HG03442 (cell line): ENCODE data around the gene GAL3ST2.
"Not testable (repeated sequence)": the region's sequence is repeated elsewhere in the genome, so short reads cannot be mapped to it uniquely, and the experiment has no call there.

ENCODE experiments used
- ATAC-seq: cut with Tn5 transposase; IDR thresholded peaks from one replicate; pipeline ENCODE4 v1.9.1; 2021; ENCODE audit warnings: mild to moderate bottlenecking, moderate library complexity; ENCODE audit not compliant: unreplicated experiment

The GAL3ST2 gene

GRCh38 chr2:241817821-241818215 is 41.2 kb downstream of the GAL3ST2 start:
- not testable (repeated sequence) for ATAC-seq

GRCh38 chr2:241818229-241818942 is 41.8 kb downstream of the GAL3ST2 start:
- ATAC-seq = no peak

GRCh38 chr2:241818943-241819270 is 42.3 kb downstream of the GAL3ST2 start:
- no peak for ATAC-seq

- ATAC-seq = not testable (repeated sequence)
These were observed 43.5 kb downstream of the GAL3ST2 start for GRCh38 chr2:241819947-241820624.

GRCh38 chr2:241820625-241821384 is 44.2 kb downstream of the GAL3ST2 start:
- ATAC-seq = no peak

GRCh38 chr2:241821460-241822263 is 45.0 kb downstream of the GAL3ST2 start:
- ATAC-seq = no peak

GRCh38 chr2:241822264-241822623 is 45.6 kb downstream of the GAL3ST2 start:
- no peak for ATAC-seq

- ATAC-seq = not testable (repeated sequence)
These were observed 47.2 kb downstream of the GAL3ST2 start for GRCh38 chr2:241823531-241824437.

- ATAC-seq = no peak
These were observed 50.8 kb downstream of the GAL3ST2 start for GRCh38 chr2:241827394-241827793.

- no peak for ATAC-seq
These were observed 56.6 kb downstream of the GAL3ST2 start for GRCh38 chr2:241833101-241833663.

GRCh38 chr2:241833756-241834526 is 57.3 kb downstream of the GAL3ST2 start:
- not testable (repeated sequence) for ATAC-seq

- ATAC-seq = no peak
These were observed 58.0 kb downstream of the GAL3ST2 start for GRCh38 chr2:241834527-241835210.

- ATAC-seq = no peak
These were observed 59.0 kb downstream of the GAL3ST2 start for GRCh38 chr2:241835611-241836010.

GRCh38 chr2:241836292-241836691 is 59.7 kb downstream of the GAL3ST2 start:
- no peak for ATAC-seq

- no peak for ATAC-seq
These were observed 60.8 kb downstream of the GAL3ST2 start for GRCh38 chr2:241837197-241837965.

GRCh38 chr2:241841181-241842066 is 64.8 kb downstream of the GAL3ST2 start:
- ATAC-seq = no peak

- ATAC-seq = no peak
These were observed 65.4 kb downstream of the GAL3ST2 start for GRCh38 chr2:241842067-241842415.
